RPMI8226 (cell line): ENCODE data around the gene C1QL2.

Experiments
- DNase-seq: peaks from one replicate; pipeline ENCODE4 v3.0.0-alpha.2; 2015

C1QL2 gene

GRCh38 chr2:119136872-119137271 is 21.7 kb downstream of the C1QL2 start:
- no peak for DNase-seq

- DNase-seq = peak; percentile 12
Measured at GRCh38 chr2:119136093-119136492, 22.5 kb downstream of the C1QL2 start.

- no peak for DNase-seq
Measured at GRCh38 chr2:119134775-119135174, 23.8 kb downstream of the C1QL2 start.

- DNase-seq = peak; percentile 54
Measured at GRCh38 chr2:119126650-119127049, 31.9 kb downstream of the C1QL2 start.

- DNase-seq = no peak
Measured at GRCh38 chr2:119123389-119123788, 35.2 kb downstream of the C1QL2 start.

GRCh38 chr2:119122663-119123062 is 35.9 kb downstream of the C1QL2 start:
- DNase-seq = no peak

GRCh38 chr2:119119999-119120756 is 38.4 kb downstream of the C1QL2 start:
- DNase-seq = no peak

- DNase-seq = no peak
Measured at GRCh38 chr2:119119076-119119785, 39.3 kb downstream of the C1QL2 start.

- no peak for DNase-seq
Measured at GRCh38 chr2:119117891-119118882, 40.4 kb downstream of the C1QL2 start.

- DNase-seq = no peak
Measured at GRCh38 chr2:119117408-119117807, 41.1 kb downstream of the C1QL2 start.

GRCh38 chr2:119116411-119117295 is 41.9 kb downstream of the C1QL2 start:
- DNase-seq = no peak

- no peak for DNase-seq
Measured at GRCh38 chr2:119114266-119114665, 44.3 kb downstream of the C1QL2 start.

- DNase-seq = no peak
Measured at GRCh38 chr2:119113489-119113770, 45.1 kb downstream of the C1QL2 start.

- no peak for DNase-seq
Measured at GRCh38 chr2:119112770-119113488, 45.6 kb downstream of the C1QL2 start.

GRCh38 chr2:119112230-119112629 is 46.3 kb downstream of the C1QL2 start:
- no peak for DNase-seq

- DNase-seq = no peak
Measured at GRCh38 chr2:119111115-119111975, 47.2 kb downstream of the C1QL2 start.

GRCh38 chr2:119109866-119110265 is 48.7 kb downstream of the C1QL2 start:
- DNase-seq = no peak

- no peak for DNase-seq
Measured at GRCh38 chr2:119108186-119108585, 50.4 kb downstream of the C1QL2 start.

GRCh38 chr2:119106301-119106897 is 52.2 kb downstream of the C1QL2 start:
- peak; percentile 66 for DNase-seq
